Measurements from ENCODE around the gene CNOT6.

GRCh38 chr5:180613814-180614188 is 119.6 kb downstream of the CNOT6 start:
- TF ChIP-seq POLR2A (IDR thresholded peaks at IDR 0.05; ENCODE audit: low read depth, low read length), result no peak
- no peak for TF ChIP-seq POLR2AphosphoS5 (IDR thresholded peaks at IDR 0.05; ENCODE audit: low read depth, low read length)
- TF ChIP-seq PAX5 (IDR thresholded peaks at IDR 0.05; ENCODE audit: insufficient read depth, low read length, severe bottlenecking), result no peak

All from GM12891 (cell line).